Measurements from ENCODE around the gene UPF2. TPM values are rescaled to one million over a fixed set of nuclear protein-coding genes. Genes with fewer than 3 reads are reported as not detected.

Gene UPF2
- total and polyA plus RNA-seq, 4 donors = 6.6 to 19.6 (median 16.4) TPM

GRCh38 chr10:12050528-12050927 is 7.9 kb upstream of the UPF2 start:
- TF ChIP-seq HNF4A (conservative IDR thresholded peaks at IDR 0.05) = no peak
- TF ChIP-seq YY1 (IDR thresholded peaks at IDR 0.05) = no peak
- no peak for TF ChIP-seq FOXA2 (IDR thresholded peaks at IDR 0.05)
- TF ChIP-seq JUND (IDR thresholded peaks at IDR 0.05) = no peak
- no peak for TF ChIP-seq REST (IDR thresholded peaks at IDR 0.05)
- no peak for TF ChIP-seq CTCF (IDR thresholded peaks at IDR 0.05; ENCODE audit: low read depth, low read length, missing input control)
- TF ChIP-seq MAX (IDR thresholded peaks at IDR 0.05) = no peak
- no peak for TF ChIP-seq ATF3 (IDR thresholded peaks at IDR 0.05)
- TF ChIP-seq FOXA1 (IDR thresholded peaks at IDR 0.05) = no peak
- no peak for TF ChIP-seq ZBTB33 (IDR thresholded peaks at IDR 0.05)
- TF ChIP-seq EGR1 (IDR thresholded peaks at IDR 0.05; ENCODE audit: low read depth in 2 of 2) = no peak
- TF ChIP-seq RXRA (IDR thresholded peaks at IDR 0.05) = no peak
- TF ChIP-seq GABPA (IDR thresholded peaks at IDR 0.05 in 1 of 2, conservative IDR thresholded peaks at IDR 0.05 in 1 of 2) = no peak
- no peak for TF ChIP-seq HNF4G (IDR thresholded peaks at IDR 0.05)
- no peak for TF ChIP-seq SP1 (IDR thresholded peaks at IDR 0.05)
- no peak for TF ChIP-seq TAF1 (conservative IDR thresholded peaks at IDR 0.05)
- TF ChIP-seq NR2F2 (IDR thresholded peaks at IDR 0.05) = no peak
- TF ChIP-seq RAD21 (IDR thresholded peaks at IDR 0.05) = no peak
- no peak overlapping the region for H3K27ac ChIP-seq (ENCODE audit: low read depth in 1 of 2, low read length in 2 of 2)
- H3K4me3 ChIP-seq (ENCODE audit: low read depth in 1 of 3, low read length in 3 of 3) = no peak overlapping the region
- H3K9ac ChIP-seq (ENCODE audit: low read depth in 1 of 2, low read length in 2 of 2) = no peak overlapping the region
- H3K27me3 ChIP-seq (ENCODE audit: control insufficient read depth in 4 of 4, insufficient read depth in 4 of 4, low read length in 3 of 4) = no peaks in the 10 kb centered on the region
- H3K9me3 ChIP-seq (ENCODE audit: control insufficient read depth in 4 of 4, low read length in 3 of 4) = no peaks in the 10 kb centered on the region
- H3K4me1 ChIP-seq (ENCODE audit: control insufficient read depth in 4 of 4, insufficient read depth in 4 of 4, low read length in 3 of 4) = peaks cover 4 to 9% (median 6%) of the 10 kb centered on the region in 4 donors
- DNase-seq (ENCODE audit: low spot score) = no peak
- no peaks in the 10 kb centered on the region for H3K36me3 ChIP-seq (ENCODE audit: control insufficient read depth in 4 of 4, insufficient read depth in 3 of 4, low read depth in 1 of 4, low read length in 3 of 4)
